Measurements from ENCODE around the gene ZSWIM2.

DNA sequence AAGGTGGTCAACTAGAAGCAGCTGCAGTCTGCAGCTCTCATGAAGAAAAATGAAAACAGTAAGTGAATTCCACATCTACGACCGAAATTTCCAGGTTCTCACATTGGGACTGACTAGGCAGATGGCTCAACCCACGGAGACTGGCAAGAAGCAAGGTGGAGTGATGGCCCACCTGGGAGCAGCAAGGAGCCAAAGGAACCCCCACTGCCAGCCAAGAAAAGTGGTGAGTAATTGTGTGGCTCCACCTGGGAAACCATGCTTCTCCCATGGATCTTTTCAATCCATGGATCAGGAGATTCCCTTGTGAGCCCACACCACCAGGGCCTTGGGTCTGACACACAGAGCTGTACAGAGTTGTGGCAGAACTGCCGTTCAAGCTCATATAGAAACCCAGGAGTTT, 64.0 kb downstream of the ZSWIM2 start:
- TF ChIP-seq, protein P1, sequence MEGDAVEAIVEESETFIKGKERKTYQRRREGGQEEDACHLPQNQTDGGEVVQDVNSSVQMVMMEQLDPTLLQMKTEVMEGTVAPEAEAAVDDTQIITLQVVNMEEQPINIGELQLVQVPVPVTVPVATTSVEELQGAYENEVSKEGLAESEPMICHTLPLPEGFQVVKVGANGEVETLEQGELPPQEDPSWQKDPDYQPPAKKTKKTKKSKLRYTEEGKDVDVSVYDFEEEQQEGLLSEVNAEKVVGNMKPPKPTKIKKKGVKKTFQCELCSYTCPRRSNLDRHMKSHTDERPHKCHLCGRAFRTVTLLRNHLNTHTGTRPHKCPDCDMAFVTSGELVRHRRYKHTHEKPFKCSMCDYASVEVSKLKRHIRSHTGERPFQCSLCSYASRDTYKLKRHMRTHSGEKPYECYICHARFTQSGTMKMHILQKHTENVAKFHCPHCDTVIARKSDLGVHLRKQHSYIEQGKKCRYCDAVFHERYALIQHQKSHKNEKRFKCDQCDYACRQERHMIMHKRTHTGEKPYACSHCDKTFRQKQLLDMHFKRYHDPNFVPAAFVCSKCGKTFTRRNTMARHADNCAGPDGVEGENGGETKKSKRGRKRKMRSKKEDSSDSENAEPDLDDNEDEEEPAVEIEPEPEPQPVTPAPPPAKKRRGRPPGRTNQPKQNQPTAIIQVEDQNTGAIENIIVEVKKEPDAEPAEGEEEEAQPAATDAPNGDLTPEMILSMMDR (conservative IDR thresholded peaks at IDR 0.05; ENCODE audit: low read depth, low read length) = no peak
- TF ChIP-seq EZH2 (IDR thresholded peaks at IDR 0.05; ENCODE audit: low read length, unreplicated experiment) (no peak), EZH2phosphoT487 (IDR thresholded peaks at IDR 0.05; ENCODE audit: borderline replicate concordance, low read length) (no peak)

Data from PC-3 (cell line).